ENCODE measurements around the gene ACSL6.

DNA sequence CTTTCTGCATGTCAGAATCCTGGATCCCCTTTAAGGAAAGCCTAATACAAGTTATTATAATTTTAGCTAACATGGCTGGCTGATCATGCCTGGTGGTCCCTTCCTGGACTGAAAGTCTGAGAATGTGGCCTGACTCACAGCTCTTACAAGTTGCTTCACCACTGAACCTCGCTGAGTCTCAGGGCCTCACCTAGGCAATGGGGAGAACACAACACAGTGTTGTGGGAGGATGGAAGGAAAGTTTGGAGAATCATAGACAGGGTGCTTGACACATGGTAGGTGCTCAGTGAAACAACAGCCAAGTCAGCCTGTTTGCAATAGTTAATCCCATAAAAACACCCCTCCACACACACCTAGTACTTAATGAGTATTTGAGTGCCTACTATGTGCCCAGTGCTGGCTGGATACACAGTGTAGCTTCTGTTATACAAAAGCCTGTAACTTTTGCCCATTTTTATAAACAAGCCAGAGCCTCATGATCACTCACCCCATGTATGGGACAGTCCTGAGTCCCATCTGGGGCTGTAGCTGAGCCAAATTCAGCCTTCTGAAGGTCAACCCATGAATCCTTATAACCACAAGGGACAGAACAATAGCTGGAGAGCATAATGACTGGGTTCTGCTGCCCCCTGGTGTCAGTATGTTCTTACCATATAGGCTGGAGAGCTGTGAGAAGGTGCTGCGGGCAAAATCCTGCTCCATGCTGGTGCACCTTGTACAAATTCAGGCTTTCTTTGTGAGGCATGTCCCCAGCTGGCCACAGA is 3.9 kb downstream of the ACSL6 start:
- no peak for TF ChIP-seq SPI1 (IDR thresholded peaks at IDR 0.05; ENCODE audit: low read depth, low read length)
- no peak for TF ChIP-seq POLR2A (IDR thresholded peaks at IDR 0.05; ENCODE audit: low read depth, low read length)
- TF ChIP-seq POLR2AphosphoS5 (IDR thresholded peaks at IDR 0.05; ENCODE audit: low read depth, low read length), result no peak
- no peak for TF ChIP-seq TAF1 (IDR thresholded peaks at IDR 0.05; ENCODE audit: low read depth, low read length)
